Breast epithelium (tissue), 3 donors: ENCODE measurements around the gene ACOT9.
A peak's percentile ranks its signal among the peaks of the same experiment; 100 is the strongest.

Experiments
- POLR2A ChIP-seq: fragments of 450-650 bp; IDR thresholded peaks from one replicate; pipeline ENCODE4 v1.6.1; 2016; ENCODE audit warnings: antibody characterized with exemption, mild to moderate bottlenecking, moderate library complexity
- TF ChIP-seq, protein P1 (sequence below), 3 donors: fragments of 450-650 bp; IDR thresholded peaks; one replicate each; pipeline ENCODE4 v1.5.1; 2016 to 2017; ENCODE audit warnings: antibody characterized with exemption in 3 of 3, mild to moderate bottlenecking in 3 of 3, moderate library complexity in 3 of 3

- TF ChIP-seq POLR2A, result no peak
- TF ChIP-seq, protein P1, sequence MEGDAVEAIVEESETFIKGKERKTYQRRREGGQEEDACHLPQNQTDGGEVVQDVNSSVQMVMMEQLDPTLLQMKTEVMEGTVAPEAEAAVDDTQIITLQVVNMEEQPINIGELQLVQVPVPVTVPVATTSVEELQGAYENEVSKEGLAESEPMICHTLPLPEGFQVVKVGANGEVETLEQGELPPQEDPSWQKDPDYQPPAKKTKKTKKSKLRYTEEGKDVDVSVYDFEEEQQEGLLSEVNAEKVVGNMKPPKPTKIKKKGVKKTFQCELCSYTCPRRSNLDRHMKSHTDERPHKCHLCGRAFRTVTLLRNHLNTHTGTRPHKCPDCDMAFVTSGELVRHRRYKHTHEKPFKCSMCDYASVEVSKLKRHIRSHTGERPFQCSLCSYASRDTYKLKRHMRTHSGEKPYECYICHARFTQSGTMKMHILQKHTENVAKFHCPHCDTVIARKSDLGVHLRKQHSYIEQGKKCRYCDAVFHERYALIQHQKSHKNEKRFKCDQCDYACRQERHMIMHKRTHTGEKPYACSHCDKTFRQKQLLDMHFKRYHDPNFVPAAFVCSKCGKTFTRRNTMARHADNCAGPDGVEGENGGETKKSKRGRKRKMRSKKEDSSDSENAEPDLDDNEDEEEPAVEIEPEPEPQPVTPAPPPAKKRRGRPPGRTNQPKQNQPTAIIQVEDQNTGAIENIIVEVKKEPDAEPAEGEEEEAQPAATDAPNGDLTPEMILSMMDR (IDR thresholded peaks at IDR 0.05), result peak in 1 of 3 donors; percentile 27
Observed at GRCh38 chrX:23756165-23756564, 13.1 kb upstream of the ACOT9 start.
